IMR-90 (cell line): ENCODE data around the gene KIF25. TPM values are rescaled to one million over a fixed set of nuclear protein-coding genes. Genes with fewer than 3 reads are reported as not detected.

Source experiments
- ATAC-seq: fragments of 200-7000 bp; cut with Tn5 transposase; 2 replicates; pipeline ENCODE4 v1.9.1; 2020; ENCODE audit warnings: low read depth, mild to moderate bottlenecking, moderate library complexity
- BruUV-seq: library from RNA; stranded (reverse); fragments of 400-500 nt; replicated peaks from 2 replicates; lab custom pipeline; 2021; lab: Mats Ljungman, UMichigan
- CTCF ChIA-PET: fragments of 300-600 bp; formaldehyde crosslinking; extraction: SDS; loops from one replicate; lab custom pipeline; 2021; ENCODE audit warnings: antibody characterized with exemption; lab: Yijun Ruan, JAX
- POLR2A ChIA-PET: fragments of 300-600 bp; sonication (Branson Sonifier 250); formaldehyde crosslinking; loops from one replicate; lab custom pipeline; 2022; ENCODE audit warnings: antibody characterized with exemption; ENCODE audit not compliant: unreplicated experiment; lab: Charles Lee
- DNase-seq: peaks from one replicate; pipeline ENCODE4 v3.0.0; 2013
- H2AFZ ChIP-seq: replicated peaks from 2 replicates; pipeline ENCODE3; 2013; ENCODE audit warnings: low read length, mild to moderate bottlenecking; ENCODE audit not compliant: poor library complexity
- H2AK5ac ChIP-seq: 2 replicates; pipeline ENCODE4 v1.6.1; 2013; ENCODE audit warnings: low read depth, low read length, inconsistent platforms
- H2AK9ac ChIP-seq: replicated peaks from 2 replicates; pipeline ENCODE3; 2013; ENCODE audit warnings: mild to moderate bottlenecking, low read depth, low read length, moderate library complexity; ENCODE audit not compliant: poor library complexity
- H2BK120ac ChIP-seq: 2 replicates; pipeline ENCODE4 v1.6.1; 2013; ENCODE audit warnings: low read depth, low read length, inconsistent platforms
- H2BK15ac ChIP-seq: 3 replicates; pipeline ENCODE4 v1.6.1; 2013; ENCODE audit warnings: low read depth, low read length, inconsistent platforms
- H2BK20ac ChIP-seq: 2 replicates; pipeline ENCODE4 v1.6.1; 2013; ENCODE audit warnings: low read depth, mild to moderate bottlenecking, inconsistent platforms, low read length, moderate library complexity
- H2BK5ac ChIP-seq: 2 replicates; pipeline ENCODE4 v1.6.1; 2013; ENCODE audit warnings: mild to moderate bottlenecking, low read depth, low read length, inconsistent platforms; ENCODE audit not compliant: poor library complexity, severe bottlenecking
- H3K14ac ChIP-seq: replicated peaks from 2 replicates; pipeline ENCODE4 v1.6.1; 2013; ENCODE audit warnings: low read depth, low read length, inconsistent platforms
- H3K18ac ChIP-seq: 2 replicates; pipeline ENCODE4 v1.6.1; 2013; ENCODE audit warnings: low read depth, low read length, control low read depth
- H3K23ac ChIP-seq: 2 replicates; pipeline ENCODE4 v1.6.1; 2013; ENCODE audit warnings: low read depth, low read length, inconsistent platforms
- H3K27ac ChIP-seq: 2 replicates; pipeline ENCODE4 v1.5.1; 2013; ENCODE audit warnings: mild to moderate bottlenecking, control low read depth, low read length; ENCODE audit not compliant: insufficient read depth
- H3K27me3 ChIP-seq: 2 replicates; pipeline ENCODE4 v1.6.1; 2013; ENCODE audit warnings: low read length; ENCODE audit not compliant: control insufficient read depth, insufficient read depth
- H3K36me3 ChIP-seq: 2 replicates; pipeline ENCODE4 v1.6.1; 2013; ENCODE audit warnings: low read length, mixed read lengths; ENCODE audit not compliant: control insufficient read depth, insufficient read depth
- H3K4ac ChIP-seq: 2 replicates; pipeline ENCODE4 v1.6.1; 2013; ENCODE audit warnings: low read depth, low read length, inconsistent platforms
- H3K4me1 ChIP-seq: 2 replicates; pipeline ENCODE4 v1.6.1; 2013; ENCODE audit warnings: low read length, mixed read lengths; ENCODE audit not compliant: control insufficient read depth, insufficient read depth
- H3K4me2 ChIP-seq: 2 replicates; pipeline ENCODE4 v1.6.1; 2013; ENCODE audit warnings: low read depth, mild to moderate bottlenecking, control low read depth, low read length, moderate library complexity
- H3K4me3 ChIP-seq: 2 replicates; pipeline ENCODE4 v1.5.1; 2013; ENCODE audit warnings: low read depth, mild to moderate bottlenecking, control low read depth, low read length, moderate library complexity; ENCODE audit not compliant: insufficient read depth
- H3K56ac ChIP-seq: 2 replicates; pipeline ENCODE4 v1.6.1; 2013; ENCODE audit warnings: low read length, inconsistent platforms; ENCODE audit not compliant: insufficient read depth; ENCODE audit errors: extremely low read depth
- H3K79me1 ChIP-seq, 2 experiments: 2 replicates each; pipeline ENCODE4 v1.6.1; 2013; ENCODE audit warnings: low read length in 2 of 2, inconsistent platforms in 1 of 2, low read depth in 1 of 2
- H3K9ac ChIP-seq: 2 replicates; pipeline ENCODE4 v1.6.1; 2013; ENCODE audit warnings: low read depth, low read length, control low read depth
- H3K9me1 ChIP-seq: 2 replicates; pipeline ENCODE4 v1.6.1; 2013; ENCODE audit warnings: low read length, inconsistent platforms; ENCODE audit not compliant: insufficient read depth
- H3K9me3 ChIP-seq: 2 replicates; pipeline ENCODE4 v1.6.1; 2013; ENCODE audit warnings: low read length; ENCODE audit not compliant: control insufficient read depth, insufficient read depth
- H4K20me1 ChIP-seq: 2 replicates; pipeline ENCODE4 v1.6.1; 2013; ENCODE audit warnings: low read length, inconsistent platforms; ENCODE audit not compliant: insufficient read depth
- H4K5ac ChIP-seq: 2 replicates; pipeline ENCODE4 v1.6.1; 2013; ENCODE audit warnings: mild to moderate bottlenecking, low read depth, low read length, control low read depth
- H4K8ac ChIP-seq, 2 experiments: 2 replicates each; pipeline ENCODE4 v1.6.1; 2013; ENCODE audit warnings: low read depth in 2 of 2, low read length in 2 of 2, control low read depth in 1 of 2, inconsistent platforms in 1 of 2
- H4K91ac ChIP-seq: 2 replicates; pipeline ENCODE4 v1.6.1; 2013; ENCODE audit warnings: low read depth, low read length, inconsistent platforms; ENCODE audit not compliant: insufficient read depth
- BHLHE40 ChIP-seq: fragments of 150-350 bp; IDR thresholded peaks from 2 replicates; pipeline ENCODE4 v1.6.1; 2016; ENCODE audit warnings: mild to moderate bottlenecking, low read depth, low read length
- MXI1 ChIP-seq: IDR thresholded peaks from 2 replicates; pipeline ENCODE4 v1.6.1; 2012; ENCODE audit warnings: low read depth, mild to moderate bottlenecking, low read length, moderate library complexity, borderline replicate concordance
- RAD21 ChIP-seq: IDR thresholded peaks from 2 replicates; pipeline ENCODE4 v1.6.1; 2012; ENCODE audit warnings: low read length, improper control_type of control experiment
- RCOR1 ChIP-seq: IDR thresholded peaks from 2 replicates; pipeline ENCODE4 v1.6.1; 2012; ENCODE audit warnings: mild to moderate bottlenecking, low read length, improper control_type of control experiment; ENCODE audit not compliant: insufficient replicate concordance
- RFX5 ChIP-seq: IDR thresholded peaks from 2 replicates; pipeline ENCODE4 v1.8.0; 2012; ENCODE audit warnings: low read depth, mild to moderate bottlenecking, low read length, moderate library complexity
- SMC3 ChIP-seq: fragments of 150-350 bp; IDR thresholded peaks from 2 replicates; pipeline ENCODE4 v1.6.1; 2016; ENCODE audit warnings: low read depth, mild to moderate bottlenecking, antibody characterized with exemption, low read length, moderate library complexity
- WGBS, 2 experiments: methylation state at CpG; one replicate each; pipeline versions ENCODE4 v1.1.5 to v1.1.7; 2013; ENCODE audit warnings: missing lambda C conversion rate in 2 of 2; ENCODE audit not compliant: insufficient read length in 1 of 2; ENCODE audit errors: extremely low coverage in 2 of 2; 5-methylcytosine and 5-hydroxymethylcytosine counted together
- dilution Hi-C: fragments of 300-500 bp; cut with HindIII; formaldehyde crosslinking; loops from one replicate; pipeline ENCODE4 v1.14.3; 2018; ENCODE audit warnings: low sequenced_read_pairs; ENCODE audit not compliant: unreplicated experiment
- in situ Hi-C: fragments of 300-500 bp; cut with MboI; formaldehyde crosslinking; loops from 3 replicates; pipeline ENCODE4 v1.14.3; 2019; ENCODE audit warnings: low sequenced_read_pairs, inconsistent platforms, mixed read lengths
- intact Hi-C: fragments of 100-400 bp; cut with micrococcal nuclease; formaldehyde crosslinking; loops from 2 replicates; pipeline ENCODE4 v1.10.0; 2022
- polyA plus RNA-seq, 3 experiments: library from polyadenylated mRNA; depleted of rRNA; stranded (reverse); fragments of >200 nt; gene quantifications; 2 replicates each; pipeline ENCODE4 v1.2.3, GENCODE V29; 2012; ENCODE audit warnings: low replicate concordance in 1 of 3
- total RNA-seq: library from RNA; depleted of rRNA; stranded (reverse); fragments of >200 nt; gene quantifications from 2 replicates; pipeline ENCODE4 v1.2.3, GENCODE V29; 2012

KIF25 gene
- total and polyA plus RNA-seq, 2 of the 4 experiments (the other 2 are of a cell fraction), result not detected

DNA sequence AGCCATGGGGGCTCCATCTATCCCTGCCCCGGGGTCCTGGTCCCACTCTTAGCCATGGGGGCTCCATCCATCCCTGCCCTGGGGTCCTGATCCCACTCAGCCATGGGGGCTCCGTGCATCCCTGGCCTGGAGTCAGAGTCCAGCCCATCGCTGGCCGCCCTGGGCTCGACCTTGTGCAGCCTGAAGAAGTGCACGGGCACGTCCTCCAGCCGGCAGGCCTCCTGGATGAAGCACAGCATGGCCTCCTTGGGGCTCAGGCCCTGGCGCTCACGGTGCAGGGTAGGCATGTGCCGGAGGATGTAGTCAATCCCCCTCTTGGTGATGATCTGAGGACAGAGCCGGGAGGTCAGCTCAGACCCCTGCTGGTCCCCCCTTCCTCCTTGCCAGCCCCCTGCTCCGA is 66.0 kb downstream of the KIF25 start:
- in situ Hi-C loops (no loop called here), intact Hi-C loops (loop anchor here (5.0 to 10.0 kb wide), 2 partner anchors 54 to 821 kb away; no protein-coding TSS in a partner anchor), dilution Hi-C loops (no loop called here)
- no peak for TF ChIP-seq RFX5
- no peak for TF ChIP-seq RCOR1
- TF ChIP-seq SMC3, result no peak
- TF ChIP-seq RAD21, result no peak
- TF ChIP-seq MXI1, result no peak
- TF ChIP-seq BHLHE40, result no peak
- H4K5ac ChIP-seq, result no peak overlapping the region
- BruUV-seq, result no TSS peak
- H3K4me1 ChIP-seq, result 0 out of 2 replicates have a peak, but pooled peaks cover 1% of the 10 kb centered on the region
- H2BK20ac ChIP-seq, result no peak overlapping the region
- ChIA-PET CTCF (no interaction called here), POLR2A (no interaction called here)
- no peak overlapping the region for H4K91ac ChIP-seq
- no peak overlapping the region for H2BK15ac ChIP-seq
- no peak overlapping the region for H3K4ac ChIP-seq
- H3K18ac ChIP-seq, result no peak overlapping the region
- no peak overlapping the region for H3K4me3 ChIP-seq
- no peaks in the 10 kb centered on the region for H4K20me1 ChIP-seq
- no peak for ATAC-seq
- no peak overlapping the region for H2BK120ac ChIP-seq
- no peak overlapping the region for H2AK5ac ChIP-seq
- H3K27ac ChIP-seq, result no peak overlapping the region
- H3K56ac ChIP-seq, result no peak overlapping the region
- no peaks in the 10 kb centered on the region for H3K9me3 ChIP-seq
- H4K8ac ChIP-seq, result no peak overlapping the region
- H3K14ac ChIP-seq, result no peak overlapping the region
- peaks cover 8% of the 10 kb centered on the region; the same call in 1 of the 2 replicates for H3K27me3 ChIP-seq
- no peaks in the 10 kb centered on the region for H3K36me3 ChIP-seq
- H3K9ac ChIP-seq, result no peak overlapping the region
- no peak overlapping the region for H2AK9ac ChIP-seq
- H3K9me1 ChIP-seq, result no peaks in the 10 kb centered on the region
- no peak overlapping the region for H3K23ac ChIP-seq
- H2BK5ac ChIP-seq, result no peak overlapping the region
- no peaks in the 10 kb centered on the region for H3K79me1 ChIP-seq
- no peak for DNase-seq
- H3K4me2 ChIP-seq, result no peak overlapping the region
- 77% methylated on average over 7 of the region's 13 CpGs; no CpG with 5 or more reads in 1 of the 2 experiments for WGBS, 2 experiments
- no peak overlapping the region for H2AFZ ChIP-seq
